Left ventricle myocardium inferior (tissue), 1 donor: ENCODE results near the gene ZFP36. TPM values are rescaled to one million over a fixed set of nuclear protein-coding genes. Genes with fewer than 3 reads are reported as not detected.

Experiments
- DNase-seq: peaks from one replicate; pipeline ENCODE4 v3.0.0-alpha.2; 2020
- H3K27ac ChIP-seq: fragments of 200-600 bp; replicated peaks from 2 replicates; pipeline ENCODE4 v1.8.0; 2021
- H3K27me3 ChIP-seq: fragments of 200-600 bp; 2 replicates; pipeline ENCODE4 v1.8.0; 2021; ENCODE audit warnings: low read depth
- H3K36me3 ChIP-seq: fragments of 200-600 bp; 2 replicates; pipeline ENCODE4 v1.8.0; 2021
- H3K4me1 ChIP-seq: fragments of 200-600 bp; 2 replicates; pipeline ENCODE4 v1.8.0; 2021
- H3K4me3 ChIP-seq: fragments of 200-600 bp; 2 replicates; pipeline ENCODE4 v1.8.0; 2021; ENCODE audit warnings: mild to moderate bottlenecking, moderate library complexity
- H3K9me3 ChIP-seq: fragments of 200-600 bp; replicated peaks from 2 replicates; pipeline ENCODE4 v1.8.0; 2021
- CTCF ChIP-seq: fragments of 200-600 bp; IDR thresholded peaks from 2 replicates; pipeline ENCODE4 v1.8.0; 2021; ENCODE audit warnings: antibody characterized with exemption, mild to moderate bottlenecking, borderline replicate concordance
- intact Hi-C: fragments of 100-400 bp; cut with micrococcal nuclease; formaldehyde crosslinking; loops from one replicate; pipeline ENCODE4 v1.11.0; 2022
- total RNA-seq: library from RNA; stranded (reverse); fragmentation: NEBNext Ultra II Directional; extraction: Animal tissue kit (Norgen Biotek cat#: 25700); gene quantifications from one replicate; pipeline ENCODE4 v1.2.1, GENCODE V29; 2021
- donor health status: DM: no; HTN: yes; CAD: no; lungs with severe emphysema.

Gene ZFP36
- total RNA-seq, 1 donor from 2014 or later, result 34.8 TPM

- intact Hi-C loops, result no loop called here
- no peak for DNase-seq
- no peaks in the 10 kb centered on the region for H3K9me3 ChIP-seq
- no peaks in the 10 kb centered on the region for H3K27me3 ChIP-seq
- peaks cover 36% of the 10 kb centered on the region for H3K36me3 ChIP-seq
- peak overlapping the region; percentile 99 for H3K27ac ChIP-seq
- peak overlapping the region; percentile 87 for H3K4me3 ChIP-seq
- peaks cover 64% of the 10 kb centered on the region for H3K4me1 ChIP-seq
- TF ChIP-seq CTCF, result no peak
Measured at GRCh38 chr19:39415111-39416046, 8.7 kb downstream of the ZFP36 start.

- H3K27ac ChIP-seq, result no peak overlapping the region
- H3K4me1 ChIP-seq, result peaks cover 53% of the 10 kb centered on the region
- no peaks in the 10 kb centered on the region for H3K9me3 ChIP-seq
- H3K27me3 ChIP-seq, result no peaks in the 10 kb centered on the region
- no peak for DNase-seq
- intact Hi-C loops, result no loop called here
- H3K36me3 ChIP-seq, result peaks cover 46% of the 10 kb centered on the region
- TF ChIP-seq CTCF, result no peak
- H3K4me3 ChIP-seq, result peak overlapping the region; percentile 87
Measured at GRCh38 chr19:39416152-39417120, 9.8 kb downstream of the ZFP36 start.

- Histone ChIP-seq H3K4me1 (peaks cover 49% of the 10 kb centered on the region), H3K27me3 (no peaks in the 10 kb centered on the region), H3K36me3 (peaks cover 58% of the 10 kb centered on the region), H3K4me3 (no peak overlapping the region), H3K27ac (no peak overlapping the region), H3K9me3 (no peaks in the 10 kb centered on the region)
- intact Hi-C loops, result no loop called here
- DNase-seq, result no peak
- TF ChIP-seq CTCF, result no peak
Measured at GRCh38 chr19:39417463-39418181, 11.0 kb downstream of the ZFP36 start.

- H3K36me3 ChIP-seq, result peaks cover 68% of the 10 kb centered on the region
- no peak overlapping the region for H3K4me3 ChIP-seq
- intact Hi-C loops, result no loop called here
- peaks cover 35% of the 10 kb centered on the region for H3K4me1 ChIP-seq
- H3K27me3 ChIP-seq, result no peaks in the 10 kb centered on the region
- DNase-seq, result no peak
- no peak overlapping the region for H3K27ac ChIP-seq
- TF ChIP-seq CTCF, result no peak
- H3K9me3 ChIP-seq, result no peaks in the 10 kb centered on the region
Measured at GRCh38 chr19:39419003-39419402, 12.4 kb downstream of the ZFP36 start.

GRCh38 chr19:39420769-39421168 is 14.1 kb downstream of the ZFP36 start:
- Histone ChIP-seq H3K4me3 (no peak overlapping the region), H3K36me3 (peaks cover 76% of the 10 kb centered on the region), H3K27ac (no peak overlapping the region), H3K4me1 (peaks cover 17% of the 10 kb centered on the region), H3K27me3 (no peaks in the 10 kb centered on the region), H3K9me3 (no peaks in the 10 kb centered on the region)
- no peak for DNase-seq
- no peak for TF ChIP-seq CTCF
- intact Hi-C loops, result no loop called here
